GM23338 (cell line): ENCODE measurements around the gene MED13L. TPM values are rescaled to one million over a fixed set of nuclear protein-coding genes. Genes with fewer than 3 reads are reported as not detected.

Source experiments
- ATAC-seq: fragments of 200-7000 bp; cut with Tn5 transposase; 3 replicates; pipeline ENCODE4 v1.9.1; 2020
- DNase-seq: peaks from one replicate; pipeline ENCODE4 v3.0.0-alpha.2; 2015; ENCODE audit warnings: low spot score
- H2AFZ ChIP-seq: fragments of 200-600 bp; sonication (generic); 2 replicates; pipeline ENCODE4 v1.8.0; 2016; ENCODE audit warnings: antibody characterized with exemption, mild to moderate bottlenecking, moderate library complexity
- H3F3A ChIP-seq: fragments of 200-600 bp; sonication (generic); replicated peaks from 2 replicates; pipeline ENCODE4 v1.8.0; 2017; ENCODE audit warnings: antibody characterized with exemption, mixed run types, low read depth
- H3K27ac ChIP-seq: fragments of 200-600 bp; sonication (generic); 2 replicates; pipeline ENCODE4 v1.6.1; 2016; ENCODE audit warnings: low read depth
- H3K27me3 ChIP-seq: fragments of 200-600 bp; sonication (generic); 2 replicates; pipeline ENCODE4 v1.8.0; 2016; ENCODE audit warnings: mild to moderate bottlenecking, mixed run types, moderate library complexity; ENCODE audit not compliant: insufficient read depth
- H3K36me3 ChIP-seq: fragments of 200-600 bp; sonication (generic); 2 replicates; pipeline ENCODE4 v1.8.0; 2016; ENCODE audit warnings: mild to moderate bottlenecking; ENCODE audit not compliant: insufficient read depth
- H3K4me1 ChIP-seq: fragments of 200-600 bp; sonication (generic); 2 replicates; pipeline ENCODE4 v1.8.0; 2016; ENCODE audit warnings: mild to moderate bottlenecking, moderate library complexity; ENCODE audit not compliant: insufficient read depth
- H3K4me2 ChIP-seq: fragments of 200-600 bp; sonication (generic); 2 replicates; pipeline ENCODE4 v1.7.1; 2017; ENCODE audit warnings: mixed run types
- H3K4me3 ChIP-seq: fragments of 200-600 bp; sonication (generic); 2 replicates; pipeline ENCODE4 v1.6.1; 2016; ENCODE audit warnings: mixed run types
- H3K79me2 ChIP-seq: fragments of 200-600 bp; sonication (generic); replicated peaks from 2 replicates; pipeline ENCODE4 v1.8.0; 2017; ENCODE audit warnings: mild to moderate bottlenecking; ENCODE audit not compliant: insufficient read depth
- H3K9me2 ChIP-seq: fragments of 200-600 bp; sonication (generic); 2 replicates; pipeline ENCODE4 v1.8.0; 2017; ENCODE audit not compliant: insufficient read depth
- H4K20me1 ChIP-seq: fragments of 200-600 bp; sonication (generic); replicated peaks from 2 replicates; pipeline ENCODE4 v1.8.0; 2017; ENCODE audit warnings: mild to moderate bottlenecking; ENCODE audit not compliant: insufficient read depth
- H3K27ac Mint-ChIP-seq: 2 replicates; pipeline ENCODE4 v1.8.0; 2020; ENCODE audit warnings: inconsistent platforms, mild to moderate bottlenecking, moderate library complexity, mixed read lengths
- H3K27me3 Mint-ChIP-seq: 3 replicates; pipeline ENCODE4 v1.8.0; 2022; ENCODE audit warnings: low read depth, mild to moderate bottlenecking, moderate library complexity, mixed read lengths, inconsistent platforms; ENCODE audit not compliant: insufficient read depth, poor library complexity
- H3K36me3 Mint-ChIP-seq: 3 replicates; pipeline ENCODE4 v1.8.0; 2021; ENCODE audit warnings: low read depth, mild to moderate bottlenecking, inconsistent platforms, moderate library complexity, mixed read lengths
- H3K4me1 Mint-ChIP-seq: 3 replicates; pipeline ENCODE4 v1.8.0; 2020; ENCODE audit warnings: mild to moderate bottlenecking, inconsistent platforms, mixed read lengths
- H3K4me3 Mint-ChIP-seq: 3 replicates; pipeline ENCODE4 v1.8.0; 2021; ENCODE audit warnings: moderate library complexity, mild to moderate bottlenecking, inconsistent platforms, mixed read lengths
- H3K9me3 Mint-ChIP-seq: 3 replicates; pipeline ENCODE4 v1.8.0; 2020; ENCODE audit warnings: moderate library complexity, mild to moderate bottlenecking, inconsistent platforms, mixed read lengths
- CREB1 ChIP-seq: fragments of 250-450 bp; sonication (Bioruptor Pico); IDR thresholded peaks from 2 replicates; pipeline ENCODE4 v1.5.0; 2020; ENCODE audit warnings: low read depth, mild to moderate bottlenecking, moderate library complexity
- EZH2 ChIP-seq: fragments of 200-600 bp; sonication (generic); IDR thresholded peaks from one replicate; pipeline ENCODE4 v1.8.0; 2017; ENCODE audit warnings: antibody characterized with exemption, mild to moderate bottlenecking, low read depth; ENCODE audit not compliant: unreplicated experiment
- EZH2phosphoT487 ChIP-seq: fragments of 200-600 bp; sonication (generic); IDR thresholded peaks from one replicate; pipeline ENCODE4 v1.8.1; 2018; ENCODE audit warnings: antibody characterized with exemption; ENCODE audit not compliant: unreplicated experiment
- JUNB ChIP-seq: IDR thresholded peaks from one replicate; pipeline ENCODE4 v1.6.1; 2016; ENCODE audit warnings: antibody characterized with exemption; ENCODE audit not compliant: unreplicated experiment
- NANOG ChIP-seq: IDR thresholded peaks from 2 replicates; pipeline ENCODE4 v1.6.1; 2016; ENCODE audit warnings: antibody characterized with exemption, borderline replicate concordance
- POLR2AphosphoS5 ChIP-seq: IDR thresholded peaks from 2 replicates; pipeline ENCODE4 v1.6.1; 2016; ENCODE audit warnings: antibody characterized with exemption, low read depth
- STAT1 ChIP-seq: IDR thresholded peaks from one replicate; pipeline ENCODE4 v1.6.1; 2016; ENCODE audit warnings: antibody characterized with exemption; ENCODE audit not compliant: unreplicated experiment
- ZNF114 ChIP-seq: fragments of 250-450 bp; sonication (Bioruptor Pico); IDR thresholded peaks from 2 replicates; pipeline ENCODE4 v1.5.0; 2020; ENCODE audit warnings: mild to moderate bottlenecking, moderate library complexity
- ZNF331 ChIP-seq: fragments of 250-450 bp; sonication (Bioruptor Pico); IDR thresholded peaks from 2 replicates; pipeline ENCODE4 v1.5.0; 2020; ENCODE audit warnings: low read depth, mild to moderate bottlenecking, moderate library complexity
- polyA plus RNA-seq: library from polyadenylated mRNA; unstranded; fragments of >200 nt; fragmentation: Nextera tagmentation; extraction: Ambion mirVana; gene quantifications from 2 replicates; pipeline ENCODE4 v1.2.1, GENCODE V29; 2016
- total RNA-seq: library from RNA; depleted of rRNA; stranded (reverse); fragments of >200 nt; shearing (Covaris generic); gene quantifications from 2 replicates; pipeline ENCODE4 v1.2.3, GENCODE V29; 2014
- TF ChIP-seq, protein P1 (sequence below), 2 experiments: fragments of 200-600 bp in 1 of 2; sonication (generic) in 1 of 2; conservative IDR thresholded peaks; 2 replicates each; pipeline versions ENCODE4 v1.5.1 to v1.6.1; 2016 to 2017; ENCODE audit warnings: antibody characterized with exemption in 2 of 2, low read depth in 2 of 2, mild to moderate bottlenecking in 2 of 2, moderate library complexity in 1 of 2
- TF ChIP-seq, protein P2 (sequence below): IDR thresholded peaks from 2 replicates; pipeline ENCODE4 v1.6.1; 2016; ENCODE audit warnings: antibody characterized with exemption
- TF ChIP-seq, protein P3 (sequence below): IDR thresholded peaks from one replicate; pipeline ENCODE4 v1.6.1; 2018; ENCODE audit warnings: antibody characterized with exemption; ENCODE audit not compliant: unreplicated experiment
- TF ChIP-seq, protein P4 (sequence below): fragments of 250-450 bp; sonication (Bioruptor Pico); IDR thresholded peaks from 2 replicates; pipeline ENCODE4 v1.5.0; 2020; ENCODE audit warnings: mild to moderate bottlenecking, moderate library complexity

The MED13L gene
- total and polyA plus RNA-seq, 2 experiments from 2014 or later, result 20.9 to 73.6 TPM

DNA sequence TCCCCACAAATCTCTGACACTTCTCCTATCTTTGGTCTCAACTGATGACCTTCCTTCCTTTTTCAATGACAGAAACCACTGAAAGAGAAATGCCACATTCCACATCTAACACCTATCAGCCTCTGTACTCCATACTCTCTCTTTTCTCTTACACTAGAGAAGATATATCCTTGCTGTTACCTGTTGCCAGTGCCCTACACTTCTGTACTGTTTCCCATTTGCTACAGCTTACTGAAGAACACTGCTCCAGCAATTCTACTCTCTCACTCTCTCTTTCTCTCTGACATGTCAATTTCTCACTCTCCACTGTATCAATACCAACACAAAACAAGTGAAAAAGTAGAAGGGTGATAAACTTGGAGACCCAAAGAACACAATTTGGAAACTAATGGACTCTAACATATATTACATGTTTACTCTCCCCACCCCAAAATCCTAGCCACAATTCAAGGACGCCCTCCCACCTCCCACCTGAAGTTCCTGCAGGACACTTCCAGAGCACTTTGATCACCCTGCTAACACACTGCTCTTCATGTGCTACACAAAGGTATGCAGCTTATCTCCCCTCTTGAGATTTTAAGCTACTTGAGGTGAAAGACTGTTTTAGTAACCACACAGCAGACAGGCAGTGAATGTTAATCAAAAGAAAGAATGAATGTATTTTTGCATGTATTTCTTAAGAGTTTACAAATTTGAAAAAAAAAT, 95.0 kb downstream of the MED13L start:
- peak; percentile 58 for ATAC-seq
- H3K27ac Mint-ChIP-seq, result peak overlapping the region; percentile 3; the same call in 1 of the 2 replicates
- Histone ChIP-seq H3K27ac (no peak overlapping the region), H3K4me3 (no peak overlapping the region), H3K27me3 (no peaks in the 10 kb centered on the region), H3K4me2 (no peak overlapping the region), H3F3A (no peaks in the 10 kb centered on the region), H2AFZ (no peak overlapping the region), H3K4me1 (no peaks in the 10 kb centered on the region; the same call in 1 of the 2 replicates), H3K9me2 (no peaks in the 10 kb centered on the region), H3K79me2 (peaks cover 99% of the 10 kb centered on the region), H3K36me3 (no peaks in the 10 kb centered on the region), H4K20me1 (peaks cover 6% of the 10 kb centered on the region; the same call in 1 of the 2 replicates)
- H3K4me3 Mint-ChIP-seq, result no peak overlapping the region
- DNase-seq, result no peak
- peaks cover 2% of the 10 kb centered on the region for H3K27me3 Mint-ChIP-seq
- H3K36me3 Mint-ChIP-seq, result no peaks in the 10 kb centered on the region
- no peaks in the 10 kb centered on the region for H3K9me3 Mint-ChIP-seq
- TF ChIP-seq EZH2, result no peak
- no peak for TF ChIP-seq ZNF114 (CRISPR knock-in tag)
- TF ChIP-seq EZH2phosphoT487, result no peak
- TF ChIP-seq POLR2AphosphoS5, result no peak
- TF ChIP-seq, protein P1, sequence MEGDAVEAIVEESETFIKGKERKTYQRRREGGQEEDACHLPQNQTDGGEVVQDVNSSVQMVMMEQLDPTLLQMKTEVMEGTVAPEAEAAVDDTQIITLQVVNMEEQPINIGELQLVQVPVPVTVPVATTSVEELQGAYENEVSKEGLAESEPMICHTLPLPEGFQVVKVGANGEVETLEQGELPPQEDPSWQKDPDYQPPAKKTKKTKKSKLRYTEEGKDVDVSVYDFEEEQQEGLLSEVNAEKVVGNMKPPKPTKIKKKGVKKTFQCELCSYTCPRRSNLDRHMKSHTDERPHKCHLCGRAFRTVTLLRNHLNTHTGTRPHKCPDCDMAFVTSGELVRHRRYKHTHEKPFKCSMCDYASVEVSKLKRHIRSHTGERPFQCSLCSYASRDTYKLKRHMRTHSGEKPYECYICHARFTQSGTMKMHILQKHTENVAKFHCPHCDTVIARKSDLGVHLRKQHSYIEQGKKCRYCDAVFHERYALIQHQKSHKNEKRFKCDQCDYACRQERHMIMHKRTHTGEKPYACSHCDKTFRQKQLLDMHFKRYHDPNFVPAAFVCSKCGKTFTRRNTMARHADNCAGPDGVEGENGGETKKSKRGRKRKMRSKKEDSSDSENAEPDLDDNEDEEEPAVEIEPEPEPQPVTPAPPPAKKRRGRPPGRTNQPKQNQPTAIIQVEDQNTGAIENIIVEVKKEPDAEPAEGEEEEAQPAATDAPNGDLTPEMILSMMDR (conservative IDR thresholded peaks at IDR 0.05; ENCODE audit: low read depth in 2 of 2), result no peak
- TF ChIP-seq JUNB, result no peak
- TF ChIP-seq, protein P2, sequence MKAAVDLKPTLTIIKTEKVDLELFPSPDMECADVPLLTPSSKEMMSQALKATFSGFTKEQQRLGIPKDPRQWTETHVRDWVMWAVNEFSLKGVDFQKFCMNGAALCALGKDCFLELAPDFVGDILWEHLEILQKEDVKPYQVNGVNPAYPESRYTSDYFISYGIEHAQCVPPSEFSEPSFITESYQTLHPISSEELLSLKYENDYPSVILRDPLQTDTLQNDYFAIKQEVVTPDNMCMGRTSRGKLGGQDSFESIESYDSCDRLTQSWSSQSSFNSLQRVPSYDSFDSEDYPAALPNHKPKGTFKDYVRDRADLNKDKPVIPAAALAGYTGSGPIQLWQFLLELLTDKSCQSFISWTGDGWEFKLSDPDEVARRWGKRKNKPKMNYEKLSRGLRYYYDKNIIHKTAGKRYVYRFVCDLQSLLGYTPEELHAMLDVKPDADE, result no peak
- TF ChIP-seq NANOG, result no peak
- TF ChIP-seq ZNF331 (CRISPR knock-in tag), result no peak
- TF ChIP-seq, protein P3, sequence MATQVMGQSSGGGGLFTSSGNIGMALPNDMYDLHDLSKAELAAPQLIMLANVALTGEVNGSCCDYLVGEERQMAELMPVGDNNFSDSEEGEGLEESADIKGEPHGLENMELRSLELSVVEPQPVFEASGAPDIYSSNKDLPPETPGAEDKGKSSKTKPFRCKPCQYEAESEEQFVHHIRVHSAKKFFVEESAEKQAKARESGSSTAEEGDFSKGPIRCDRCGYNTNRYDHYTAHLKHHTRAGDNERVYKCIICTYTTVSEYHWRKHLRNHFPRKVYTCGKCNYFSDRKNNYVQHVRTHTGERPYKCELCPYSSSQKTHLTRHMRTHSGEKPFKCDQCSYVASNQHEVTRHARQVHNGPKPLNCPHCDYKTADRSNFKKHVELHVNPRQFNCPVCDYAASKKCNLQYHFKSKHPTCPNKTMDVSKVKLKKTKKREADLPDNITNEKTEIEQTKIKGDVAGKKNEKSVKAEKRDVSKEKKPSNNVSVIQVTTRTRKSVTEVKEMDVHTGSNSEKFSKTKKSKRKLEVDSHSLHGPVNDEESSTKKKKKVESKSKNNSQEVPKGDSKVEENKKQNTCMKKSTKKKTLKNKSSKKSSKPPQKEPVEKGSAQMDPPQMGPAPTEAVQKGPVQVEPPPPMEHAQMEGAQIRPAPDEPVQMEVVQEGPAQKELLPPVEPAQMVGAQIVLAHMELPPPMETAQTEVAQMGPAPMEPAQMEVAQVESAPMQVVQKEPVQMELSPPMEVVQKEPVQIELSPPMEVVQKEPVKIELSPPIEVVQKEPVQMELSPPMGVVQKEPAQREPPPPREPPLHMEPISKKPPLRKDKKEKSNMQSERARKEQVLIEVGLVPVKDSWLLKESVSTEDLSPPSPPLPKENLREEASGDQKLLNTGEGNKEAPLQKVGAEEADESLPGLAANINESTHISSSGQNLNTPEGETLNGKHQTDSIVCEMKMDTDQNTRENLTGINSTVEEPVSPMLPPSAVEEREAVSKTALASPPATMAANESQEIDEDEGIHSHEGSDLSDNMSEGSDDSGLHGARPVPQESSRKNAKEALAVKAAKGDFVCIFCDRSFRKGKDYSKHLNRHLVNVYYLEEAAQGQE, result no peak
- no peak for TF ChIP-seq STAT1
- TF ChIP-seq, protein P4, sequence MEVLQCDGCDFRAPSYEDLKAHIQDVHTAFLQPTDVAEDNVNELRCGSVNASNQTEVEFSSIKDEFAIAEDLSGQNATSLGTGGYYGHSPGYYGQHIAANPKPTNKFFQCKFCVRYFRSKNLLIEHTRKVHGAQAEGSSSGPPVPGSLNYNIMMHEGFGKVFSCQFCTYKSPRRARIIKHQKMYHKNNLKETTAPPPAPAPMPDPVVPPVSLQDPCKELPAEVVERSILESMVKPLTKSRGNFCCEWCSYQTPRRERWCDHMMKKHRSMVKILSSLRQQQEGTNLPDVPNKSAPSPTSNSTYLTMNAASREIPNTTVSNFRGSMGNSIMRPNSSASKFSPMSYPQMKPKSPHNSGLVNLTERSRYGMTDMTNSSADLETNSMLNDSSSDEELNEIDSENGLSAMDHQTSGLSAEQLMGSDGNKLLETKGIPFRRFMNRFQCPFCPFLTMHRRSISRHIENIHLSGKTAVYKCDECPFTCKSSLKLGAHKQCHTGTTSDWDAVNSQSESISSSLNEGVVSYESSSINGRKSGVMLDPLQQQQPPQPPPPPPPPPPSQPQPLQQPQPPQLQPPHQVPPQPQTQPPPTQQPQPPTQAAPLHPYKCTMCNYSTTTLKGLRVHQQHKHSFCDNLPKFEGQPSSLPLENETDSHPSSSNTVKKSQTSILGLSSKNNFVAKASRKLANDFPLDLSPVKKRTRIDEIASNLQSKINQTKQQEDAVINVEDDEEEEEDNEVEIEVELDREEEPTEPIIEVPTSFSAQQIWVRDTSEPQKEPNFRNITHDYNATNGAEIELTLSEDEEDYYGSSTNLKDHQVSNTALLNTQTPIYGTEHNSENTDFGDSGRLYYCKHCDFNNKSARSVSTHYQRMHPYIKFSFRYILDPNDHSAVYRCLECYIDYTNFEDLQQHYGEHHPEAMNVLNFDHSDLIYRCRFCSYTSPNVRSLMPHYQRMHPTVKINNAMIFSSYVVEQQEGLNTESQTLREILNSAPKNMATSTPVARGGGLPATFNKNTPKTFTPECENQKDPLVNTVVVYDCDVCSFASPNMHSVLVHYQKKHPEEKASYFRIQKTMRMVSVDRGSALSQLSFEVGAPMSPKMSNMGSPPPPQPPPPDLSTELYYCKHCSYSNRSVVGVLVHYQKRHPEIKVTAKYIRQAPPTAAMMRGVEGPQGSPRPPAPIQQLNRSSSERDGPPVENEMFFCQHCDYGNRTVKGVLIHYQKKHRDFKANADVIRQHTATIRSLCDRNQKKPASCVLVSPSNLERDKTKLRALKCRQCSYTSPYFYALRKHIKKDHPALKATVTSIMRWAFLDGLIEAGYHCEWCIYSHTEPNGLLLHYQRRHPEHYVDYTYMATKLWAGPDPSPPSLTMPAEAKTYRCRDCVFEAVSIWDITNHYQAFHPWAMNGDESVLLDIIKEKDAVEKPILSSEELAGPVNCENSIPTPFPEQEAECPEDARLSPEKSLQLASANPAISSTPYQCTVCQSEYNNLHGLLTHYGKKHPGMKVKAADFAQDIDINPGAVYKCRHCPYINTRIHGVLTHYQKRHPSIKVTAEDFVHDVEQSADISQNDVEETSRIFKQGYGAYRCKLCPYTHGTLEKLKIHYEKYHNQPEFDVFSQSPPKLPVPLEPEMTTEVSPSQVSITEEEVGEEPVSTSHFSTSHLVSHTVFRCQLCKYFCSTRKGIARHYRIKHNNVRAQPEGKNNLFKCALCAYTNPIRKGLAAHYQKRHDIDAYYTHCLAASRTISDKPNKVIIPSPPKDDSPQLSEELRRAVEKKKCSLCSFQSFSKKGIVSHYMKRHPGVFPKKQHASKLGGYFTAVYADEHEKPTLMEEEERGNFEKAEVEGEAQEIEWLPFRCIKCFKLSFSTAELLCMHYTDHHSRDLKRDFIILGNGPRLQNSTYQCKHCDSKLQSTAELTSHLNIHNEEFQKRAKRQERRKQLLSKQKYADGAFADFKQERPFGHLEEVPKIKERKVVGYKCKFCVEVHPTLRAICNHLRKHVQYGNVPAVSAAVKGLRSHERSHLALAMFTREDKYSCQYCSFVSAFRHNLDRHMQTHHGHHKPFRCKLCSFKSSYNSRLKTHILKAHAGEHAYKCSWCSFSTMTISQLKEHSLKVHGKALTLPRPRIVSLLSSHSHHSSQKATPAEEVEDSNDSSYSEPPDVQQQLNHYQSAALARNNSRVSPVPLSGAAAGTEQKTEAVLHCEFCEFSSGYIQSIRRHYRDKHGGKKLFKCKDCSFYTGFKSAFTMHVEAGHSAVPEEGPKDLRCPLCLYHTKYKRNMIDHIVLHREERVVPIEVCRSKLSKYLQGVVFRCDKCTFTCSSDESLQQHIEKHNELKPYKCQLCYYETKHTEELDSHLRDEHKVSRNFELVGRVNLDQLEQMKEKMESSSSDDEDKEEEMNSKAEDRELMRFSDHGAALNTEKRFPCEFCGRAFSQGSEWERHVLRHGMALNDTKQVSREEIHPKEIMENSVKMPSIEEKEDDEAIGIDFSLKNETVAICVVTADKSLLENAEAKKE (CRISPR knock-in tag), result no peak
- no peak for TF ChIP-seq CREB1
- peaks cover 32% of the 10 kb centered on the region for H3K4me1 Mint-ChIP-seq
